IMR-90 (cell line): ENCODE results near the gene LRRC8C.

ENCODE experiments used
- BHLHE40 ChIP-seq: fragments of 150-350 bp; IDR thresholded peaks from 2 replicates; pipeline ENCODE4 v1.6.1; 2016; ENCODE audit warnings: mild to moderate bottlenecking, low read depth, low read length
- CEBPB ChIP-seq: IDR thresholded peaks from 2 replicates; pipeline ENCODE4 v1.6.1; 2012; ENCODE audit warnings: low read depth, low read length, improper control_type of control experiment
- MXI1 ChIP-seq: IDR thresholded peaks from 2 replicates; pipeline ENCODE4 v1.6.1; 2012; ENCODE audit warnings: low read depth, mild to moderate bottlenecking, low read length, moderate library complexity, borderline replicate concordance
- NFE2L2 ChIP-seq: fragments of 150-350 bp; IDR thresholded peaks from 2 replicates; pipeline ENCODE4 v1.6.1; 2016; ENCODE audit warnings: low read depth, mild to moderate bottlenecking, low read length
- POLR2A ChIP-seq: IDR thresholded peaks from 2 replicates; pipeline ENCODE4 v1.6.1; 2012; ENCODE audit warnings: mild to moderate bottlenecking, low read depth, low read length
- RAD21 ChIP-seq: IDR thresholded peaks from 2 replicates; pipeline ENCODE4 v1.6.1; 2012; ENCODE audit warnings: low read length, improper control_type of control experiment
- SMC3 ChIP-seq: fragments of 150-350 bp; IDR thresholded peaks from 2 replicates; pipeline ENCODE4 v1.6.1; 2016; ENCODE audit warnings: low read depth, mild to moderate bottlenecking, antibody characterized with exemption, low read length, moderate library complexity
- TF ChIP-seq, protein P1 (sequence below): conservative IDR thresholded peaks from 2 replicates; pipeline ENCODE4 v1.5.1; 2012; ENCODE audit warnings: mild to moderate bottlenecking, low read depth, low read length, improper control_type of control experiment
- TF ChIP-seq, protein P2 (sequence below): fragments of 150-350 bp; IDR thresholded peaks from 2 replicates; pipeline ENCODE4 v1.6.1; 2017; ENCODE audit warnings: mild to moderate bottlenecking, antibody characterized with exemption, low read length, low read depth

DNA sequence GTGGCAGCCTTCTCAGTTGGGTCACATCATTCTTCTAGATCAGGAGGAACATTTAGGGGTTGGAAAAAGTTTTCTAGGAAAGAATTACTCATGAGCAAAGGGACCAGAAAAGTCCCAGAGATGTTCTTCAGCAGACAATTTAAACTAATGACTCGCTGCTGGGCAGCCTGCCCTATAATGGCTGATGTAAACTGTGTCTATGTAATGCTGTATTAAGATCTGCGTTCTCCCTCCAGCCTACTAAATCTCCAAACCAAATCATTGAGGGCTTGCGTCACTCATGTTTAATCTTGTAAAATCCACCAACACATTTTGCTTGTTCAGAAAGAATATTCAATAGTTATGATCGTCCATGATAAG, 92.1 kb downstream of the LRRC8C start:
- TF ChIP-seq POLR2A (no peak), MXI1 (no peak), RAD21 (no peak), NFE2L2 (no peak), SMC3 (no peak), BHLHE40 (no peak), CEBPB (peak; percentile 87)
- TF ChIP-seq, protein P1, sequence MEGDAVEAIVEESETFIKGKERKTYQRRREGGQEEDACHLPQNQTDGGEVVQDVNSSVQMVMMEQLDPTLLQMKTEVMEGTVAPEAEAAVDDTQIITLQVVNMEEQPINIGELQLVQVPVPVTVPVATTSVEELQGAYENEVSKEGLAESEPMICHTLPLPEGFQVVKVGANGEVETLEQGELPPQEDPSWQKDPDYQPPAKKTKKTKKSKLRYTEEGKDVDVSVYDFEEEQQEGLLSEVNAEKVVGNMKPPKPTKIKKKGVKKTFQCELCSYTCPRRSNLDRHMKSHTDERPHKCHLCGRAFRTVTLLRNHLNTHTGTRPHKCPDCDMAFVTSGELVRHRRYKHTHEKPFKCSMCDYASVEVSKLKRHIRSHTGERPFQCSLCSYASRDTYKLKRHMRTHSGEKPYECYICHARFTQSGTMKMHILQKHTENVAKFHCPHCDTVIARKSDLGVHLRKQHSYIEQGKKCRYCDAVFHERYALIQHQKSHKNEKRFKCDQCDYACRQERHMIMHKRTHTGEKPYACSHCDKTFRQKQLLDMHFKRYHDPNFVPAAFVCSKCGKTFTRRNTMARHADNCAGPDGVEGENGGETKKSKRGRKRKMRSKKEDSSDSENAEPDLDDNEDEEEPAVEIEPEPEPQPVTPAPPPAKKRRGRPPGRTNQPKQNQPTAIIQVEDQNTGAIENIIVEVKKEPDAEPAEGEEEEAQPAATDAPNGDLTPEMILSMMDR = no peak
- TF ChIP-seq, protein P2, sequence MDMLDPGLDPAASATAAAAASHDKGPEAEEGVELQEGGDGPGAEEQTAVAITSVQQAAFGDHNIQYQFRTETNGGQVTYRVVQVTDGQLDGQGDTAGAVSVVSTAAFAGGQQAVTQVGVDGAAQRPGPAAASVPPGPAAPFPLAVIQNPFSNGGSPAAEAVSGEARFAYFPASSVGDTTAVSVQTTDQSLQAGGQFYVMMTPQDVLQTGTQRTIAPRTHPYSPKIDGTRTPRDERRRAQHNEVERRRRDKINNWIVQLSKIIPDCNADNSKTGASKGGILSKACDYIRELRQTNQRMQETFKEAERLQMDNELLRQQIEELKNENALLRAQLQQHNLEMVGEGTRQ = no peak
